Ramos (cell line): ENCODE data around the gene ITPRIPL2.

Experiments
- in situ Hi-C: fragments of 300-500 bp; cut with MboI; formaldehyde crosslinking; loops from one replicate; pipeline ENCODE4 v1.14.3; 2022; ENCODE audit warnings: low sequenced_read_pairs; ENCODE audit not compliant: unreplicated experiment

Gene ITPRIPL2

GRCh38 chr16:19092653-19093410 lies 20.9 kb upstream of the ITPRIPL2 start:
- in situ Hi-C loops: loop anchor here (10.0 to 25.0 kb wide), 2 partner anchors 419 to 792 kb away; partner anchors contain the start of genes CCP110, GDE1 and GPRC5B

DNA sequence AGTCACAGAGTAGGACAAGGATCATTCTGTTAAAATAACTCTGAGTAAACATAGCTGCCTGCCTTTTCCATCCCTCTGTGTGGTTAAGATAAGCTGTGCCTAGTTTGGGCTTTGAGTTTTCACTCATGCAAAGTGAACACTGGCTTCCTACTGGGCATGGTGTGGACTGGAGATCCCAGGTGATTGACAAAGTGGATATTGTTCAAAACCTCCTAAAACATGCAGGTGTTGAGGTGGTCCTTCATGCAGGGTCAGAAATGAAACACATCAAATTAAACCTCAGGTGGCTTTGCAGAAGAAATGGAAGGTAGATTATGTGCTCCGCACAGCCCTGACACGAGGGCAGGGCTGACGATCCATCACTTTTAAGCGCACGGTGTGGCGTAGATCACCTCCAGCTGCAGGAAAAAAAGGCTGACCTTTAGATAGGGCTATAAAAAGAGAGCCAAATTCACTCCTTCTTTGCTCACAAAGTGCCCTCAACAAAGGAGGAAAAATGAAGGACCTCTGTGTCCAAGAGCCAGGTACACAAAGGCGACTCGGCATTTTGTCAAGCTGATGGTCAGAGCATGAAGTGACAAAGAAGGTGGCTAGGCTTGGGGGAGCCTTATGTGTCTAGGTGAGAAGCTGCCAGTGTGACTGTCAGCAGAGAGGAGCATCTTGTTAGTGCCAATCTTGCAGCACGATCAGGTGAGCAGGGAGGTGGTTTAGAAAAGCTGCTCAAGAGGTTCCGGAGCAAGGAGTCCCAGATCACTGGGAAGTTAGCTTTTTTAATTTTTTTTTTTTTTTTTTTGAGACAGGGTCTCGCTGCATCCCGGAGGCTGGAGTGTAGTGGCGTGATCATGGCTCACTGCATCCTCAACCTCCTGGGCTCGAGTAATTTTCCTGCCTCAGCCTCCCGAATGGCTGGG lies 19.9 kb upstream of the ITPRIPL2 start:
- in situ Hi-C loops: loop anchor here (10.0 to 25.0 kb wide), 2 partner anchors 418 to 791 kb away; partner anchors contain the start of genes CCP110, GDE1 and GPRC5B

DNA sequence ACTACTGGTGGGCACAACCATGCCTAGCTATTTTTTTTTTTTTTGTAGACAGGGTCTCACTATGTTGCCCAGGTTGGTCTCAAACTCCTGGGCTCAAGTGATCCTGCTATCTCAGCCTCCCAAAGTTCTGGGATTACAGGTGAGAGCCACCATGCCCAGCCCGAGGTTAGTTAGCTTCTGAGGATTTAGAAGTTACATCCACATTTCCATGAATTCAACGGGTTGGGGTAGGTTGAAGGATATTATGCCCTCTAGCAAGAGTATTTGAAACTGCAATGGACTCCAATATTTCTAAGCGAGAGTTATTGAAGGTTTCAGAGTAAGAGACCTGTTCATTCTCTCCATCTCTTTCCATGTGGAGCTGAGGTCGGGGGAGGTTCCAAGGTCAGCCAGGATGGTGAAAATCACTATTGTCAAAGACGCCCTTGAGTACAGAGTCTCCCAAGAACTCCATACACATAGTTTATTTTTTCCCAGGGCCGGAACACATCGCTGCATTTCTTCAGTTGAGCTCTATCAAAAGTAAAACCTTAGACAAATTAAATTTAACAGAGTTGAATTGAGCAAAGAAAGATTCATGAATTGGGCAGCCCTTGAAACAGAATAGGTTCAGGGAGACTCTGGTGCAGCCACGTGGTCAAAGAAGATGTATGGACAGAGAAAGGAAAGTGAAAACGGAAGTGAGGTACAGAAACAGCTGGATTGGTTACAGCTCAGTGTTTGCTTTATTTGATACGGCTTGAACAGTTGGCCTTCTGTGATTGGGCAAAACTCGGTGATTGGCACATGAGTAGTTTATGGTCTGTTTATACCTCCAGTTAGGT lies 19.0 kb upstream of the ITPRIPL2 start:
- in situ Hi-C loops: loop anchor here (10.0 to 25.0 kb wide), 2 partner anchors 418 to 790 kb away; partner anchors contain the start of genes CCP110, GDE1 and GPRC5B

DNA sequence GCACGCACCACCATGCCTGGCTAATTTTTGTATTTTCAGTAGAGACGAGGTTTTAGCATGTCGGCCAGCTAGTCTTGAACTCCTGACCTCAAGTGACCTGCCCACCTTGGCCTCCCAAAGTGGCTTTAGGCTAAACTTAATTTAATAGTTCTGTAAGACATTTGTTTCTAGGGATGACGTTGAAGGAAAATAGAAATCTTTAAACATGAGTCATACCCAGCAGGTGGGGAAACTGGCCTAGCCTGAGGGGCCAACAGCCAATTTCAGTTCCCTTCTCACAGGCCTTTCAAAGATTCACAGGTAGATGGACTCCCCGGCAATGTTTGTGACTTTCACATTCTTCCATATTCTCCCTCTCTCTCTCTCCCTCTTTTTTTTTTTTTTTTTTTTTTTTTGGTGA lies 18.1 kb upstream of the ITPRIPL2 start:
- in situ Hi-C loops: loop anchor here (10.0 to 25.0 kb wide), 2 partner anchors 417 to 789 kb away; partner anchors contain the start of genes CCP110, GDE1 and GPRC5B

DNA sequence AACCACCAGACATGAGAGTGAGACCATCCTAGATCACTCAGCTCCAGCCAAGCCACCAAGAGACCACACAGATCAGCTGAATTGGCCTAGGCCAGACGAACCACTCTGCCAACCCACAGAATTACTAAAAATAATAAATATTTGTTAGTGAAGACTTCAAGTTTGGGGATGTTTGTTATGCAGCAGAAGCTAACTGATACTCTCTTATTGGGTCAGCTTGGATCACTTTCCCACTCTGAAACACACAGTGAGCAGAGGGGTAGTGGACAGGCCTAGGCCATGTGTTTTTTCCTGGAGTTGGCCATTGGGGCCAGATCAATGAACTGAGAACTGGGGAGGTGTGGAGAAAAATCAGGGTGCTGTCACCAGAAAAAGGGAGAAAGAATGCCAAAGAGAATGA lies 15.6 kb upstream of the ITPRIPL2 start:
- in situ Hi-C loops: loop anchor here (10.0 to 25.0 kb wide), 2 partner anchors 414 to 787 kb away; partner anchors contain the start of genes CCP110, GDE1 and GPRC5B

GRCh38 chr16:19102187-19102872 lies 11.4 kb upstream of the ITPRIPL2 start:
- in situ Hi-C loops: no loop called here

- in situ Hi-C loops: no loop called here
Measured at GRCh38 chr16:19104607-19105006, 9.2 kb upstream of the ITPRIPL2 start.

DNA sequence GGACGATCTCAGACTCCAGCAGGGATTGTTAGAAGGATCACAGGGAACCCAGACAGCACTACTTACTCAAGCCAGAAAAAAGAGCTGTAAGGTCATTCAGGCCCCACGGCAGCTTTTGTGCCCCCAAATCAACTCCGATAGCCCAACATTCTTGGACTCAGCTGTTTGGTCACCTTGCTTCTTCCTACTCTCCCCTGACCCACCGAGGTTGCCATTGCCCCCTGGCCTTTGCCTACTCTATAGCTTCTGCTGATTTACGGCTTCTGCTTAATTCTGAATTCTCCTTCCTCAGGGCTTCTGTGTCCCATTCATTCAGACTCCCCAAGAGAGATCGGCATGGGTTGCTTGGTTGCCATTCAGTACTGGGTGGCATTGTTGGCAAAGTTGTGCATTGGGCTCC lies 8.6 kb upstream of the ITPRIPL2 start:
- in situ Hi-C loops: no loop called here

DNA sequence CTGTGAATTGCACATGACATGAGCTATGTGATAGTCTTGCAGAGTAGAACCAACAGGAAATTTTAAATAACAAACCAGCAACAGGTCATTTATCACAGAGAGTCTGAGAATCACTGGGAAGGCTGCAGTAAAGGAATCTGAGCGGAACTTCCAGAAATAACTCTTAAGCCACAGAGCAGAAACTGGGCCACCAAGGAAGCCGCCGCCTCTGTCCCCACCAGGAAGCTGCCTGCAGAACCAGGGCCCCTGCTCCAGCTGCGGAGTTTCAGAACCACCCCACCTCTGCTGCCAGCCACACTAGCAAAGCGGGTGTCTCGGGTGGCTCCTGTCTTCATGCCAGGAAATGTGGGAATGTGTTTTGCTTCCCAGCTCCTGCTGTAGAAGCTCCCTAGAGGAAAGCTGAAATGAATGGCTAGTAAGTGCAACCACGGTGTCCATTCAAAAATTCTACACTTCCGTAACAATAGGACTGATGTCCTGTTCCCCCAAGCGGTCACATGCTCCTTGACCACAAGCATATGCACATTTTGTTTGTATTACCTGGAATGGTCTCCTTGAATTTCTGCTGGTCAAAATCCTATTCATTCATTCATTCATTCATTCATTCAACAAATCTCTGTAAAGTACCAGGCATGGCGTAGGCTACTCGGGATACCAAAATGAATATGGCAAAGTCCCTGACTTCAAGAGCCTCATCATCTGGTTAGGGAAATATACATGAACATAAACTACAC lies 7.7 kb upstream of the ITPRIPL2 start:
- in situ Hi-C loops: no loop called here

GRCh38 chr16:19106625-19107020 lies 7.1 kb upstream of the ITPRIPL2 start:
- in situ Hi-C loops: no loop called here

DNA sequence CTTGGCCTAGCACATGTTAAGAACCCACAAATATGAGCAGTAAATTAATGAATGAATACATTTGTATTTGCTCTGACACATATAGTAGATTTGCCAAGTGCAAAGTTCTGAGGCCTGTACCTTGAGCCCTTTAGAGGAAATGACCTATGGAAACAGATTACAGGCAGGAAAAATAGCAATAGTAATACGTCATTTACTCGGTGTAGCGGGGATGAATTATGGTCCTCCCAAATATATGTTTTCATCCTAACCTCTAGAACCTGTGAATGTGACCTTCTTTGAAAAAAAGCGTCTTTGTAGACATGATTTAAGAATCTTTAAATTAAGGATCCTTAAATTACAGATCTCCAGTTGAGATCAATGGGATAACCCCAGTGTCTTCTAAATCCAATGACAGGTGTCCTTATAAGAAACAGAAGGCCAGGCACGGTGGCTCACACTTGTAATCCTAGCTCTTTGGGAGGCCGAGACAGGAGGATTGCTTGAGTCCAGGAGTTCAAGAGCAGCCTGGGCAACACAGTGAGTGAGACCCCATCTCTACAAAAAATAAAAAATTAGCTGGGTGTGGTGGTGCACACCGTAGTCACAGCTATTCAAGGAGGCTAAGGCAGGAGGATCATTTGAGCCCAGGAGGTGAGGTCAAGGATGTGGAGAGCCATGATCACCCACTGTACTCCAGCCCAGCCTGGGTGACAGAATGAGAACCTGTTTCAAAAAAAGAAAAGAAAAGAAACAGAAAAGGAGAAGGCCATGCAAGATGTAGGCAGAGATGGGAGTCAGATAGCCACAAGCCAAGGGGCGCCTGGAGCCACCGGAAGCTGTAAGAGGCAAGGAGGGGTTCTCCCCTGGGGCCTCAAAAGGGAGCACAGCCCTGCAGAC lies 5.1 kb upstream of the ITPRIPL2 start:
- in situ Hi-C loops: no loop called here

DNA sequence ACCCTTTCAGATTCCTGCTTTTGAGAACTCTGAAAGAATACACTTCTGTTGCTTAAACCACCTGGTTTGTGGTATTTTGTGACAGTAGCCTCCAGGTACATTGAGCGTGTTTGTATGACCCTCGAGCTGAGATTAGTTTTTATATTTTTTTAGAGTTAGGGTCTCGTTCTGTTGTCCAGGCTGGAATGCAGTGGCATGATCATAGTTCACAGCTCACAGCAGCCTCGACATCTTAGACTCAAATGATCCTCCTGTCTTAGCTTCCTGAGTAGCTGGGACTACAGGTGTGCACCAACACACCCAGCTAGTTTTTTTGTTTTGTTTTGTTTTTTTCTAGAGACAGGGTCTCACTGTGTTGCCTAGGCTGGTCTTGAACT lies 4.5 kb upstream of the ITPRIPL2 start:
- in situ Hi-C loops: no loop called here

- in situ Hi-C loops: no loop called here
Measured at GRCh38 chr16:19110537-19111360, 3.0 kb upstream of the ITPRIPL2 start.

- in situ Hi-C loops: no loop called here
Measured at GRCh38 chr16:19112099-19112407, 1.7 kb upstream of the ITPRIPL2 start.

- in situ Hi-C loops: no loop called here
Measured at GRCh38 chr16:19114359-19115147, 789 bp downstream of the ITPRIPL2 start.
